Measurements from ENCODE around the gene TRIM8. TPM values are rescaled to one million over a fixed set of nuclear protein-coding genes. Genes with fewer than 3 reads are reported as not detected.

Gene TRIM8
- total and polyA plus RNA-seq, 9 of the 15 experiments (the other 6 are each of a cell fraction or from before 2014, with no cell fraction given), result 1.7 to 26.0 (median 9.1) TPM

- Histone ChIP-seq H2AFZ (ENCODE audit: low read depth, low read length) (no peak overlapping the region), H3K4me2 (ENCODE audit: insufficient read depth, low read length) (no peak overlapping the region), H3K9ac (ENCODE audit: insufficient read depth in 1 of 2, low read depth in 2 of 2, low read length in 2 of 2) (no peak overlapping the region), H3K27ac (ENCODE audit: extremely low read depth, low read depth, low read length) (no peak overlapping the region), H3K79me2 (ENCODE audit: control insufficient read depth, insufficient read depth, low read length) (no peaks in the 10 kb centered on the region), H3K4me1 (replicated peaks in 1 of 2; ENCODE audit: control insufficient read depth in 2 of 2, insufficient read depth in 2 of 2, low read length in 2 of 2) (peaks cover 0 to 29% of the 10 kb centered on the region in 2 experiments; a peak in 4 of 5 replicates), H3K27me3 (ENCODE audit: control insufficient read depth in 2 of 2, insufficient read depth in 2 of 2, low read length in 2 of 2) (no peaks in the 10 kb centered on the region), H4K20me1 (replicated peaks; ENCODE audit: control insufficient read depth, insufficient read depth, low read length) (no peaks in the 10 kb centered on the region), H3K36me3 (ENCODE audit: control insufficient read depth, insufficient read depth, low read length) (peaks cover 6% of the 10 kb centered on the region; the same call in 2 of the 3 replicates), H3K9me3 (replicated peaks; ENCODE audit: control insufficient read depth, insufficient read depth, low read depth, low read length) (no peaks in the 10 kb centered on the region), H3K4me3 (no peak overlapping the region), H3K9me1 (ENCODE audit: control insufficient read depth, insufficient read depth, low read length) (peaks cover 2% of the 10 kb centered on the region)
- 93% methylated on average over 4 of the region's 5 CpGs for WGBS (ENCODE audit: insufficient coverage, low coverage, missing lambda C conversion rate)
- in situ Hi-C loops (cut with MboI) (loop anchor here (25.0 kb wide), 1 partner anchor 778 kb away; the partner anchor contains the start of gene KCNIP2), intact Hi-C loops (cut with micrococcal nuclease) (no loop called here)
- ChIA-PET CTCF (ENCODE audit: low intra/inter-chr PET ratio) (no interaction called here), POLR2A (interaction anchor here (1.1 to 1.6 kb wide), 2 partner anchors 10 to 164 kb away, joined by 4 read pairs; partner anchors contain the start of gene C10orf95)
- ATAC-seq (no peak), DNase-seq (ENCODE audit: extremely low read depth in 1 of 4, low spot score in 3 of 4) (no peak), FAIRE-seq (no peak)
- TF ChIP-seq ZNF561 (CRISPR knock-in tag; conservative IDR thresholded peaks at IDR 0.05) (no peak), E2F5 (CRISPR knock-in tag; IDR thresholded peaks at IDR 0.05) (no peak), YBX1 (IDR thresholded peaks at IDR 0.05) (no peak), HMGN3 (IDR thresholded peaks at IDR 0.05; ENCODE audit: borderline replicate concordance, extremely low read depth, insufficient read length, low read depth, low read length) (no peak), ZNF79 (CRISPR knock-in tag; IDR thresholded peaks at IDR 0.05; ENCODE audit: low read depth) (no peak), TAF15 (IDR thresholded peaks at IDR 0.05; ENCODE audit: low read depth, low read length) (no peak), ZNF644 (tag; IDR thresholded peaks at IDR 0.05; ENCODE audit: low read depth) (no peak), CHD1 (IDR thresholded peaks at IDR 0.05; ENCODE audit: low read length) (no peak), BRF2 (IDR thresholded peaks at IDR 0.05; ENCODE audit: borderline replicate concordance, insufficient read depth, insufficient read length) (no peak), CCNT2 (IDR thresholded peaks at IDR 0.05; ENCODE audit: borderline replicate concordance, extremely low read depth, insufficient read length, low read depth, low read length) (no peak), MXI1 (IDR thresholded peaks at IDR 0.05; ENCODE audit: low read depth, low read length) (no peak), MECOM (CRISPR knock-in tag; IDR thresholded peaks at IDR 0.05) (no peak), KDM5B (IDR thresholded peaks at IDR 0.05; ENCODE audit: insufficient replicate concordance, low read depth, low read length) (no peak), RFX1 (IDR thresholded peaks at IDR 0.05) (no peak), KDM2B (CRISPR knock-in tag; IDR thresholded peaks at IDR 0.05) (no peak)
- BruUV-seq (replicated peaks), result no TSS peak
Measured at GRCh38 chr10:102614888-102615287, 29.4 kb upstream of the TRIM8 start.
